Retinal pigment epithelial cell (primary cell): Measurements from ENCODE around the gene AGR3.

Experiments
- DNase-seq: peaks from one replicate; pipeline ENCODE4 v3.0.0-alpha.2; 2010; ENCODE audit warnings: low read depth
- H3K4me3 ChIP-seq: 2 replicates; pipeline ENCODE4 v1.5.1; 2011; ENCODE audit warnings: mild to moderate bottlenecking, low read length, control low read depth, moderate library complexity
- CTCF ChIP-seq: conservative IDR thresholded peaks from 2 replicates; pipeline ENCODE4 v1.5.1; 2011; ENCODE audit warnings: low read depth, low read length, control low read depth, inconsistent platforms

Gene AGR3

GRCh38 chr7:16838386-16838785 lies 43.4 kb downstream of the AGR3 start:
- no peak for DNase-seq
- no peak for TF ChIP-seq CTCF
- no peak overlapping the region for H3K4me3 ChIP-seq

DNA sequence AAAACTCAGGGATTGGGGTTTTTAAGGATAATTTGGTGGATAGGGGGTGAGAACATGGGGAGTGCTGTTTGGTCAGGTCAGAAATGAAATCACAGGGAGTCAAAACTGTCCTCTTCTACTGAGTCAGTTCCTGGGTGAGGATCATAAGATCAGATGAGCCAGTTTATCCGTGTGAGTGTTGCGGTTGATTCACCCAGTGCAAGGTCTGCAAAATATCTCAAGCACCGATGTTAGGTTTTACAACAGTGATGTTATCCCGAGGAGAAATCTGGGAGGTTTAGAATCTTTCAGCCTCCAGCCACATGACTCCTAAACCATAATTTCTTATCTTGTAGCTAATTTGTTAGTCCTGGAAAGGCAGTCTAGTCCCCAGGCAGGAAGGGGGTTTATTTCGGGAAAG lies 45.3 kb downstream of the AGR3 start:
- H3K4me3 ChIP-seq, result no peak overlapping the region
- TF ChIP-seq CTCF, result no peak
- DNase-seq, result no peak

DNA sequence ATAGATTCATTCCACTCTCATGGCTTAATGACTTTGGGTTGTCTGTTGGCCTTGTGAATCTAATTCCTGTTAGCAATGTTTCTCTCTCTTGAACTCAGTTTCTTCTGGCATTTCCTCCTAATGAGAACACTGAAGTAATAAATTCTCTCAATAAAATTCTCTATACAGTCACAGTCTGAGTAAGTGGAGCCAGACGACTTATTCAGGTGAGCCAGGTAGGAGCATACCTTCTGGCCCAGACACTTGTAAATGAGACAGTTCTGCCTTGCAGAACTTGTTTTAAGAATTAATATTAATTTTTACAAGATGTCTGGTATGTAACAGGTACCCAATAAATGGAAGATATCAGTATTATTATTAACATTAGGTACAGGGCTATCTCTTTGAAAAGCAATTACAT lies 48.4 kb downstream of the AGR3 start:
- DNase-seq, result no peak
- no peak for TF ChIP-seq CTCF
- no peak overlapping the region for H3K4me3 ChIP-seq

DNA sequence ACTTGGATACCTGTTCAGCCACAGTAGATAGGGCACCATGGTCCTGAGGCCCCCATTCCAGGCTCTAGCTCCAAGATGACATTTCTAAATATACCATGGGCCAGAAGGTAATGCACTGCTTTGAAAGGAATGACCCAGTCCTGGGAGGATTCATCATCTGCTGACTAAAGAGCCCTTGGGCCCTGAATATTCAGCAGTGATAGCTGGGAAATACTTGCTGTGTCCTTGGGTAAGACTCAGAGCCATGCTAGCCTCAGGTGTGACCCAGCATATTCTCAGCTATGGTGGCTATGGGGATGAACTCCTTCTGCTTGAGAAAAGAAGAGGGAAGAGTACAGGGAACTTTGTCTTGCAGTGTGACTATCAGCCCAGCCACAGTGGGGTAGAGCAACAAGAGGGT lies 55.7 kb downstream of the AGR3 start:
- no peak overlapping the region for H3K4me3 ChIP-seq
- DNase-seq, result no peak
- TF ChIP-seq CTCF, result no peak

GRCh38 chr7:16822029-16822428 lies 59.8 kb downstream of the AGR3 start:
- TF ChIP-seq CTCF, result no peak
- DNase-seq, result no peak
- no peak overlapping the region for H3K4me3 ChIP-seq

DNA sequence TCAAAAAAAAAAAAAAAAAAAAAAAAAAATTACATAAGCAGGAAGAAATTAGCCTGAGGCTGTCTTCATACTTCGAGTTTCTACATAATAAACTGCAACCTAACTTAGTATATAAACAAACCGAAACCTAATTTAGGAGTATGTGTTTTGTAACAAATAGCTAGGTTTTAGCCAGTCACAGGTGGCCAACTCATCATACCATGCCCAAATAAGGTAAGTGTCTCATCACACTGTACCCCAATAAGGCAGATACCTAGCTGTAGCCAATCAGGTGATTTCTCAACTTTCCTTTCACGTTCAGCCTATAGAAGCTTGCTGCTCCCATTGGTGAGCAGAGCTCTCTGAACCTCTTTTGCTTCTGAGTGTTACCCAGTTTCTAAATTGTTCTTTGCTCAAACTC lies 63.1 kb downstream of the AGR3 start:
- no peak for TF ChIP-seq CTCF
- no peak overlapping the region for H3K4me3 ChIP-seq
- DNase-seq, result no peak

DNA sequence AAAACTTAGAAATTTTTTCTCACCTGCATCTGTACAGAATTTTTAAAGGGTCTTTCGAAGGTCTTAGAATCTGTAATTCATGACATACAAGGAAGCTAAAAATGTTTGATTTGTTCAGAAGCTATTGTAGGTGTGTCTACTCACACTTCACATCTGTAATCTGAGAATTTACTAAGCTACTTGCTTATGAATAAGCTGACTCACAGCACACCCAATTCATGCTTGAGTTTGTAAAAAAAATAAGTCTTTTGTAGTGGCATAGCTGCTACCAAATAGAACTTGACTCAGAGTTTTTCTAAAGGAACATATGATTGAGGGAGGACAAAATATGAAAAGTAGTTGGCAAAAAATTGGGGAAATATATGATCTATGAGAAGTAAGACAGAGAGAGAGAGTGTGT lies 64.2 kb downstream of the AGR3 start:
- DNase-seq, result peak; percentile 48
- no peak overlapping the region for H3K4me3 ChIP-seq
- TF ChIP-seq CTCF, result no peak
